ENCODE data around the gene CROT. TPM values are rescaled to one million over a fixed set of nuclear protein-coding genes. Genes with fewer than 3 reads are reported as not detected.

Gene CROT
- total and polyA plus RNA-seq, 2 experiments from 2014 or later: 8.9 to 14.0 TPM

GRCh38 chr7:87337331-87337730 is 8.1 kb upstream of the CROT start (continued):
- no peak for TF ChIP-seq ZNF462 (CRISPR knock-in tag; IDR thresholded peaks at IDR 0.05)
- TF ChIP-seq REST (IDR thresholded peaks at IDR 0.05; ENCODE audit: unreplicated experiment): no peak
- no peak for TF ChIP-seq EZH2 (IDR thresholded peaks at IDR 0.05; ENCODE audit: low read depth, unreplicated experiment)
- no peak for TF ChIP-seq CTCF (conservative IDR thresholded peaks at IDR 0.05; ENCODE audit: low read depth in 2 of 2)

All from GM23338 (cell line).